Vagina (tissue), 2 donors: ENCODE results near the gene PTPRN2. TPM values are rescaled to one million over a fixed set of nuclear protein-coding genes. Genes with fewer than 3 reads are reported as not detected.

Experiments
- DNase-seq, 2 donors: peaks; one replicate each; pipeline ENCODE4 v3.0.0-alpha.2; 2017; ENCODE audit errors: extremely low spot score in 2 of 2
- H3K27ac ChIP-seq: fragments of 200-600 bp; sonication (generic); one replicate; pipeline ENCODE4 v1.5.1; 2019
- H3K27me3 ChIP-seq: fragments of 200-600 bp; sonication (generic); one replicate; pipeline ENCODE4 v1.5.1; 2019
- H3K36me3 ChIP-seq, 2 donors: fragments of 200-600 bp; sonication (generic); one replicate each; pipeline ENCODE4 v1.5.1; 2017 to 2019
- H3K4me1 ChIP-seq: fragments of 200-600 bp; sonication (generic); one replicate; pipeline ENCODE4 v1.5.1; 2019
- H3K4me3 ChIP-seq, 2 donors: fragments of 200-600 bp; sonication (generic); 1 replicate in 1 of 2; 2 replicates in 1 of 2; pipeline ENCODE4 v1.5.1; 2016 to 2019
- H3K9me3 ChIP-seq: fragments of 200-600 bp; sonication (generic); one replicate; pipeline ENCODE4 v1.5.1; 2019
- POLR2A ChIP-seq, 2 donors: fragments of 450-650 bp; IDR thresholded peaks; one replicate each; pipeline ENCODE4 v1.6.1; 2017; ENCODE audit warnings: antibody characterized with exemption in 2 of 2, mild to moderate bottlenecking in 2 of 2, moderate library complexity in 2 of 2
- POLR2AphosphoS5 ChIP-seq, 2 donors: sonication (generic); formaldehyde crosslinking; IDR thresholded peaks; one replicate each; pipeline ENCODE4 v1.9.0; 2017; ENCODE audit warnings: antibody characterized with exemption in 2 of 2, mild to moderate bottlenecking in 2 of 2, low read depth in 1 of 2; ENCODE audit not compliant: insufficient read depth in 1 of 2
- intact Hi-C: fragments of 100-400 bp; cut with DNase I; formaldehyde crosslinking; loops from one replicate; pipeline ENCODE4 v1.15.1; 2023
- total RNA-seq: library from RNA; depleted of rRNA; stranded (reverse); fragments of >200 nt; gene quantifications from one replicate; pipeline ENCODE4 v1.2.3, GENCODE V29; 2016
- TF ChIP-seq, protein P1 (sequence below), 3 experiments: fragments of 450-650 bp in 2 of 3; fragments of 200-600 bp in 1 of 3; sonication (generic) in 1 of 3; IDR thresholded peaks; one replicate each; pipeline ENCODE4 v1.5.1; 2017 to 2019; ENCODE audit warnings: antibody characterized with exemption in 3 of 3, mild to moderate bottlenecking in 2 of 3, moderate library complexity in 2 of 3

Gene PTPRN2
- total RNA-seq, 1 donor from 2014 or later, result 7.4 TPM

DNA sequence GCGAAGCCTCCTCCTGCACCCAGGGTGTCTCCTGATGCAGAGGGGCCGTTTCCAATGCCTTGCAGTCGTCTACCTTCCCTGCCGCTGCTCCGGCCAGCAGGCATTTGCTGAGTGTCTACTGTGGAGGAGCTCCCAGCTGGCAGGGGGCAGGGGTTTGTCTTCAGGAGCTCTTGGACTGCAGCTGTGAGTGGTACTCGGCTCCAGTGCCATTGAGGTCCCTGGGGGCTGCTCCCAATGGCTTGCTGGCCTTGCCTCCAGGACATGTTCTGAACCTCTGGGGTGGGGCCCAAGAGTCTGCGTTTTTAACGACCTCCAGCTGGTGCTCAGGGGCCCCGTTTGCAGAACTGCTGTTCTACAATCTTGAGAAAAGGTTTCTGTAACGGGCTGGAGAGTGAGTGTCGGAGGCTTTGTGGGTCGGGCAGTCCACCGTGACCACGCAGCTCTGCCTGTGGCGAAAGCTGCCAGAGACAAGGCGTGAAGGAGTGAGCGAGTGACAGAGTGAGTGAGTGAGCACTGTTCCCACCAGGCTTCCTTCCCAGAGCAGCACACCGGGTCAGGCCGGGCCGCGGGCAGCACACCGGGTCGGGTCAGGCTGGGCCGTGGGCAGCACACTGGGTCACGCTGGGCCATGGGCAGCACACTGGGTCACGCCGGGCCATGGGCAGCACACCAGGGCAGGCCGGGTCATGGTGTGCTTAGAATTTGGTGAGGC is 520.2 kb downstream of the PTPRN2 start:
- Histone ChIP-seq H3K27me3 (no peaks in the 10 kb centered on the region), H3K4me1 (no peaks in the 10 kb centered on the region), H3K9me3 (no peaks in the 10 kb centered on the region), H3K27ac (no peak overlapping the region), H3K4me3 (no peak overlapping the region), H3K36me3 (no peaks in the 10 kb centered on the region)
- TF ChIP-seq POLR2A (IDR thresholded peaks at IDR 0.05), result no peak
- TF ChIP-seq, protein P1, sequence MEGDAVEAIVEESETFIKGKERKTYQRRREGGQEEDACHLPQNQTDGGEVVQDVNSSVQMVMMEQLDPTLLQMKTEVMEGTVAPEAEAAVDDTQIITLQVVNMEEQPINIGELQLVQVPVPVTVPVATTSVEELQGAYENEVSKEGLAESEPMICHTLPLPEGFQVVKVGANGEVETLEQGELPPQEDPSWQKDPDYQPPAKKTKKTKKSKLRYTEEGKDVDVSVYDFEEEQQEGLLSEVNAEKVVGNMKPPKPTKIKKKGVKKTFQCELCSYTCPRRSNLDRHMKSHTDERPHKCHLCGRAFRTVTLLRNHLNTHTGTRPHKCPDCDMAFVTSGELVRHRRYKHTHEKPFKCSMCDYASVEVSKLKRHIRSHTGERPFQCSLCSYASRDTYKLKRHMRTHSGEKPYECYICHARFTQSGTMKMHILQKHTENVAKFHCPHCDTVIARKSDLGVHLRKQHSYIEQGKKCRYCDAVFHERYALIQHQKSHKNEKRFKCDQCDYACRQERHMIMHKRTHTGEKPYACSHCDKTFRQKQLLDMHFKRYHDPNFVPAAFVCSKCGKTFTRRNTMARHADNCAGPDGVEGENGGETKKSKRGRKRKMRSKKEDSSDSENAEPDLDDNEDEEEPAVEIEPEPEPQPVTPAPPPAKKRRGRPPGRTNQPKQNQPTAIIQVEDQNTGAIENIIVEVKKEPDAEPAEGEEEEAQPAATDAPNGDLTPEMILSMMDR (IDR thresholded peaks at IDR 0.05), result no peak
- TF ChIP-seq POLR2AphosphoS5 (IDR thresholded peaks at IDR 0.05; ENCODE audit: insufficient read depth in 1 of 2, low read depth in 1 of 2), result no peak
- intact Hi-C loops, result no loop called here
- no peak for DNase-seq

DNA sequence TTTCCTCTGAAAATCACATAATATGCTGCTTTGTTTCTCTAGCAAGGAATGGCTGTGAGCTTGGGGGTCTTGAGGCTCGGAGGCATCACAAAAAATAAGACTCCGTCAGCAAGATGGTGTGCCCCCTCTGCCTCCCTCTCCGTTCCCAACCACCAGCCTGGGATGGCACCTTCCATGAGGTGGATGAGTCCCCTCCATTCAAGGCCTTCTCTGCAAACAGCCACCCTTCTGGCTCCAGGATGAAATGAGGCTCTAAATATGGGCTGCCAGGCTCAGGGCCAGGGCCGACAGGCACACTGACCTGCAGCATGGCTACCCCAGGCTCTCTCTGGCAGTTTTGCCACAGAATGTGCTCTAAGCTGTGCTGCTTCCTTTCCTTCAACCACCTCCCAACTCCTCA is 521.5 kb downstream of the PTPRN2 start:
- Histone ChIP-seq H3K4me3 (no peak overlapping the region), H3K27ac (no peak overlapping the region), H3K9me3 (no peaks in the 10 kb centered on the region), H3K4me1 (no peaks in the 10 kb centered on the region), H3K27me3 (no peaks in the 10 kb centered on the region), H3K36me3 (no peaks in the 10 kb centered on the region)
- no peak for DNase-seq
- intact Hi-C loops, result no loop called here
- TF ChIP-seq POLR2A (IDR thresholded peaks at IDR 0.05), result no peak
- no peak for TF ChIP-seq POLR2AphosphoS5 (IDR thresholded peaks at IDR 0.05; ENCODE audit: insufficient read depth in 1 of 2, low read depth in 1 of 2)
- TF ChIP-seq, protein P1 (IDR thresholded peaks at IDR 0.05), result no peak

DNA sequence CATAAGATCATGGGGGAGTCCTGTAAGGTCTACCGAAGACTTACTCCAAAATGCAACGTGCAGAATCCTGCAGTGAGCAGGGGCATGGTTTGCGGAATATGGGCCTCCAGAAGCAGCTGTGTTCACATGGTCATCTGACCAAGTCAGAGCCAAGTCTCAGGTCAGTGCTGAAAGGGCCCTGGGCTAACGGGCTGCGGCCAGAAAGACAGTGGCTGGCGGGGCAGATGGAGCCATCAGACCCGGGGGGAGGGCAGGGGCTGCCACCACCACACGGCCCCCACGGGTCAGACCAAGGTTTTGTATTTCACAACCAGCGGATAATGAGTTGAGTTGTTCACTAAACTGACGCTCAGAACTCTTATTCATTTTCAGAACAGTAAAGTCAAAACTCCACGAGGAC is 522.3 kb downstream of the PTPRN2 start:
- H3K36me3 ChIP-seq, result no peaks in the 10 kb centered on the region
- H3K4me1 ChIP-seq, result no peaks in the 10 kb centered on the region
- H3K27me3 ChIP-seq, result no peaks in the 10 kb centered on the region
- no peak overlapping the region for H3K27ac ChIP-seq
- intact Hi-C loops, result no loop called here
- H3K9me3 ChIP-seq, result no peaks in the 10 kb centered on the region
- no peak for DNase-seq
- H3K4me3 ChIP-seq, result no peak overlapping the region
- TF ChIP-seq POLR2A (IDR thresholded peaks at IDR 0.05) (no peak), POLR2AphosphoS5 (IDR thresholded peaks at IDR 0.05; ENCODE audit: insufficient read depth in 1 of 2, low read depth in 1 of 2) (no peak)
- TF ChIP-seq, protein P1 (IDR thresholded peaks at IDR 0.05), result no peak

DNA sequence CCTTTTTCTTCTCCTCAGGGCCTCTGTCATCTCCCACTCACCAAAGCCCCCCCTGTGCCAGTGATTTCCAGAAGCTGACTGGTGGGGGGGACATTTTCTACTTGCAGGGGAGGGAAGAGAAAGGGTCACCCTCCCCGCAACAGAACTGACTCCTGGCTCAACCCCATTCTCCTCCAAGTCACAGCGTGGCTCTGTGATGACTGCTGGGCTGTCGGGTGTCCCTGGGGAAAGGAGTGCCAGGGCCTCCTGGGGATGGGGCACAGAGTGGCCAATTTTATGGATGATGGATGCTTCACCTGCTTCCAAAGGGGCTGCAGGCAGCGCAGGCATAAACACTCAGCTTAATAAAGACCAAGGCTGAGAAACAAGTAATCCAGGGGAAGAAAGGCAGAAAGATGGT is 523.0 kb downstream of the PTPRN2 start:
- intact Hi-C loops, result no loop called here
- H3K27me3 ChIP-seq, result no peaks in the 10 kb centered on the region
- H3K36me3 ChIP-seq, result no peaks in the 10 kb centered on the region
- H3K4me3 ChIP-seq, result no peak overlapping the region
- TF ChIP-seq POLR2AphosphoS5 (IDR thresholded peaks at IDR 0.05; ENCODE audit: insufficient read depth in 1 of 2, low read depth in 1 of 2) (no peak), POLR2A (IDR thresholded peaks at IDR 0.05) (no peak)
- TF ChIP-seq, protein P1 (IDR thresholded peaks at IDR 0.05), result no peak
- no peaks in the 10 kb centered on the region for H3K4me1 ChIP-seq
- H3K9me3 ChIP-seq, result no peaks in the 10 kb centered on the region
- no peak overlapping the region for H3K27ac ChIP-seq
- no peak for DNase-seq

DNA sequence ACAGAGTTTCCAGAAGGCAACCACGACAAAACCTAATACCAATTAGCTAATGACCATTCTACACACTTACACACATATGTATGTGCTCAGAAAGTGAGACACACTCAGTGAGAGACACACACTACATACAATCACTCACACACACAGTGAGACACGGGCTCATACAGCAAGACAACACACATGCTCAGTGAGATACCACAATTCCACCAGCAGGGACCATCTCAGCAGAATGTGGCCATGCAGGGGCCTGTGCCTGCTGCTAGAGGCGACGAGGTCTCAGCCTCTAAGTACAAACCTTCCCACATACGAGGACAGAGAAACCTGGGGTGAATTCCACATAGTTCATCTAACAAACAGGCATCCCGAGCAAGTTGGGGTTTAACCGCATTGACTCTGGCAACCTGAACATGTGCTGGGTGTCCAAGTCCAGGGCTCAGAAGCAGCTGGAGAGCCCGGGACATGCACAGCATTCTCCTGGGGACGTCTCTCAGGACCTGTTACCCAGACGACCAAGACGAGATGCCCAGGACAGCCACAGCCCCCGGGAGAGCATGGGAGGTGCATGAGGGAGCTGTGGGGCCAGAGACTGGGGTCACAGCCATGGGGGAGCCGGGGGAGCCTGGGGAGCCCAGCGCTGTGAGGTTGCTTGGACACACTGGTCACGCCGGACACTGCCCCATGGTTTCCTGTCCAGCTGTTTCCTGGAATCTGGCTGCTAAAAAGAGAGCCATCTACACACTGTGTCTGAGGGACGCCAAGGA is 523.6 kb downstream of the PTPRN2 start:
- no peaks in the 10 kb centered on the region for H3K4me1 ChIP-seq
- H3K27me3 ChIP-seq, result no peaks in the 10 kb centered on the region
- TF ChIP-seq POLR2A (IDR thresholded peaks at IDR 0.05) (no peak), POLR2AphosphoS5 (IDR thresholded peaks at IDR 0.05; ENCODE audit: insufficient read depth in 1 of 2, low read depth in 1 of 2) (no peak)
- TF ChIP-seq, protein P1 (IDR thresholded peaks at IDR 0.05), result no peak
- no peaks in the 10 kb centered on the region for H3K9me3 ChIP-seq
- intact Hi-C loops, result no loop called here
- H3K36me3 ChIP-seq, result no peaks in the 10 kb centered on the region
- no peak for DNase-seq
- H3K27ac ChIP-seq, result no peak overlapping the region
- no peak overlapping the region for H3K4me3 ChIP-seq
